Stimulated activated CD4-positive, alpha-beta T cell treated with anti-CD3 and anti-CD28 coated beads, Interleukin-1b, Interleukin-23, amount 100 ng/mL, for 1 hour (primary cell): ENCODE measurements around the gene ITIH2.
"Not testable (repeated sequence)": the region's sequence is repeated elsewhere in the genome, so short reads cannot be mapped to it uniquely, and the experiment has no call there.

ENCODE experiments used
- DNase-seq, 2 donors: peaks; one replicate each; pipeline ENCODE4 v3.0.0-alpha.2; 2020; ENCODE audit warnings: low read depth in 2 of 2

Gene ITIH2

DNA sequence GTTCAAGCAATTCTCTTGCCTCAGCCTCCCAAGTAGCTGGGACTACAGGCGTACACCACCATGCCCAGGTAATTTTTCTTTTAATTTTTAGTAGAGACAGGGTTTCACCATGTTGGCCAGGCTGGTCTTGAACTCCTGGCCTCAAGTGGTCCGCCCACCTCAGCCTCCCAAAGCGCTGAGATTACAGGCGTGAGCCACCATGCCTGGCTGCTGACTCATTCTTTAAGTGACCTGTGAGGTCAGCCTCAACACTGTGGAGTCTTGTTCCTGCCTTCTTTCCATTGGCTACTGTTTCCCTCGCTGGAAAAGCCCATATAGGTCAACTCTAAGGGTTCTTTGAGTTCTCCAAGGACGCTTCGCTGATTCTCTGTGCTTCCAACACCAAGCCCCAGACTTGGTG lies 45.5 kb downstream of the ITIH2 start:
- DNase-seq, result not testable (repeated sequence)

DNA sequence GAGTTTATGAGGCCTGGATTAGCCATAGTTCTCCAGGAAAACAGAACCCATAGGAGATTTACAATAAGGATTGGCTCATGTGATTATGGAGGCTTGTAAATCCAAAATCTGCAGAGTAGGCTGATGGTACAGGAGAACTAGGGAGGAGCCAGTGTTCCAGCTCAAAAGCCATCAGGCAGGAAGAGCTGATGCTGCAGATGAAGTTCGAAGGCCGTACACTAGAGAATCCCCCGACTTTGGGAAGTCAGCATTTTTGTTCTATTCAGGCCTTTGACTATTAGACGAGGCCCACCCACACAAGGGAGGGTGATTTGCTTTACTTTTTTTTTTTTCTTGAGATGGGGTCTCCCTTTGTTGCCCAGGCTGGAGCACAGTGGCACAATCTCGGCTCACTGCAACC lies 47.1 kb downstream of the ITIH2 start:
- no peak for DNase-seq

DNA sequence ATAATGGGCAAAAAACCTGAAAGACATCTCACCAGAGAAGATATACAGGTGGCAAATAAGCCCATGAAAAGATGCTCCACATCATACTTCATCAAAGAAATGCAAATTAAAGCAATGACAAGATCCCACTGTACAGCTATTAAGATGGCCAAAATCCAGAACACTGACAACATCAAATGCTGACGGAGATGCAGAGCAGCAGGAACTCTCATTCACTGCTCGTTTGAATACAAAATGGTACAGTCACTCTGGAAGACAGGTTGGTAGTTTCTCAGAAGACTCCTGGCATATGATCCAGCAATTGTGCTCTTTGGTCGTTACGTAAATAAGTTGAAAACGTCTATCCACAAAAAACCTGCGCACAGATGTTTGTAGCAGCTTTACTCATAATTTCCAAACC lies 49.1 kb downstream of the ITIH2 start:
- DNase-seq, result no peak

DNA sequence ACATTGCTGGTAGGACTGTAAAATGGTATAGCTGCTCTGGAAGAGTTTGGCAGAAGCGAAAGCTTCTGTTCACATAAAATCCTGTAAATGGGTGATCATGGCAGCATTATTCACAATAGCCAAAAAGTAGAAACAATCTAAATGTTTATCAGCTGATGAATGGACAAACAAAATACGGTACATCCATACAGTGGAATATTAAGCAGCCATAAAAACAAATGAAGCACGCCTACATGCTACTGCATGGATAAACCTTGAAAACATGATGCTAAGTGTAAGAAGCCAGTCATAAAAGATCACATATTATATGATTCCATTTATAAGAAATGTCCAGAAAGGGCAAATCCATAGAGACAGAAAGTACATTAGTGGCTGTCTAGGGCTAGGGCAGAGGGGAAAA lies 52.0 kb downstream of the ITIH2 start:
- no peak for DNase-seq

DNA sequence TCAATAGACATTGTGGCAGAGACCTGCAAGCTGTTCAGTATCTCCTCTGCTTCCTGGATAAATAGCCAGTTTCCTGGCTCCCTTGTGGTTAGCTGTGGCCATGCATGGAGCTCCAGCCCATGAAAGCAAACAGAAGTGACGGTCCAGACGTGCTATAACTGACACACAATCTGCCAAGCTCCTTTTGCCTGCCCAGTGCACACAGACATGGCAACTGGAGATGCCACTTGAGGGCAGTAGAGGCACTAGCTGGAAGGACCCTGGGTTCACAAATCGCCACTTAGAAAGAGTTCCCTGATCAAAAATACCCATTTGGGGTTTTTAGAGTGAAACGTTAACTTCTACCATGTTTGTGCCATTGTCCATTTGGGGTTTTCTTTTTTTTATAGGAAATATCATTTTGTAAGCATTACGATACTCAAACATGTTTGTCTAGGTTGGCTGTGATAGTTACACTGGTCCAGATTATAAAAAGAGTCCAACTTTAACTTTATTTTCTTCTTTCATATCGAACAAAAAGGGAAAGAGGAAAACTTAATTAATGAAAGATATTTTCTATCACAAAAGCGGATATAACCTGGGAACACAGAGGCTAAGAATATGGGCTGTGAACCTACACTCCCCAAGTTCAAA lies 53.4 kb downstream of the ITIH2 start:
- DNase-seq, result no peak

DNA sequence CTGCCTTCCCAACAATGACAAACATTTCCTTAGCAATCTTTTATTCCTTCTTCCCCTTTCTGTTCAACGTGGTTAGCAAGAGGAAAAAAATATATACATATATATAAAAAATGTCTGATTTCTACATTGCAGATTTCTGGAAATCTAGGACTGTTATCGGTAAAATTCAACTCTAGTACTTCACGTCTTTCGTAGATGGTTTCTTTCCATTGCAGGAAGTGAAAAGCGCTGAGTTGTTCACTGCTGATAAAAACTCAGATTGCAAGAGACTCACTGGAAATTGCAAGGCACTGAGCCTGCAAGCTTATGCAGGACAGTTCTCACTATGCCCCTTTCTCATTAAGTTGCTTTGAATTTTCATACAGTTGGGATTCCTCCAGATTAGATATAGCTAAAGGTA lies 60.8 kb downstream of the ITIH2 start:
- no peak for DNase-seq

DNA sequence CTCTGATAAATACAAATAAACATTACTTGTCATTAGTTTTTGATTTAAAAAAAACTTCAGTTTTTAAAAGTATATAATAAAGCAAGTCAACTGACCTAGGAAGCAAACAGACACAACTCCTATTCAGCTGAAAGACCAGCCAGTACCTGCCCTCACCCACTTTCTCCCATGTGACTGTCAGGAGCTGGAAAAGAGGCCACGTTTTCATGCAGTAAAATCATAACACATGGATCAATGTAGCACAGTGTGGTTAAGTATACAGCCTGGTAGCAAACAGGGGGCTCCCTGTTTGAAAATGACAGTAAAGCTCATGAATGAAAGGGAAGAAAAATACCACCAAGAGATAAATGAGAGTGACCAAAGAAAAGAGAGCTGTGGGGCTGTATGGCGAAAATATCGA lies 63.1 kb downstream of the ITIH2 start:
- DNase-seq, result no peak

DNA sequence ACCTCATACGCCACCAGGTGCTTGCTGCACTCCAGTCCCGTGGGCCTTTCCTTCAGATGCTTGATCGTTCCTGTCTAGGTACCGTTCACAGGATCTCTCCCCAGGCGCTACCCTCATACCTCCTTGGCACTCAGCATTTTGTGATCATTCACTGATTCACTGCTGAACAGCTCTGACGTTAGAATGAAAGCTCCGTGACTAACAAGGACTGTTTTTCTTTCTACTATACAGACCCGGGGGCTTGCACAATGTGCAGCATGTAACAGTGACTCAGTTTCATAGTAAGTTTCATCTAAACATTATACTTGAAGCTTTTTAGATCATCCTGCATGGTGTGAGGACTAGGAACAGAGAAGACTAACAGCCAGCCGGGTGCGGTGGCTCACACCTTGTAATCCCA lies 64.1 kb downstream of the ITIH2 start:
- no peak for DNase-seq

DNA sequence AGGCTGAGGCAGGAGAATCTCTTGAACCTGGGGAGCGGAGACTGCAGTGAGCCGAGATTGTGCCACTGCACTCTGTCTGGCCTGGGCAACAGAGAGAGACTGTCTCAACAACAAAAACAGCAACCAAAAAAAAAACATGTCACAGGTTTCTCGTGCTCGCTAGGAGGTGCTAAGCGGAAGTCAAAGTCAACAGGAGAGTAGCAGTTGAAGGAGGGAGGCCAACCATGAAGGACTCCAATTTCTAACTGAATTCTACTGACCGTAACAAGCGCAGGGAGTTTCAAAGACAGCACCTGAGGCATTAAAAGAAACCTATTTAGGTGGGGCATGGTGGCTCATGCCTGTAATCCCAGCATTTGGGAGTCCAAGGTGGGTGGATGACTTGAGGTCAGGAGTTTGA lies 65.3 kb downstream of the ITIH2 start:
- DNase-seq, result no peak

DNA sequence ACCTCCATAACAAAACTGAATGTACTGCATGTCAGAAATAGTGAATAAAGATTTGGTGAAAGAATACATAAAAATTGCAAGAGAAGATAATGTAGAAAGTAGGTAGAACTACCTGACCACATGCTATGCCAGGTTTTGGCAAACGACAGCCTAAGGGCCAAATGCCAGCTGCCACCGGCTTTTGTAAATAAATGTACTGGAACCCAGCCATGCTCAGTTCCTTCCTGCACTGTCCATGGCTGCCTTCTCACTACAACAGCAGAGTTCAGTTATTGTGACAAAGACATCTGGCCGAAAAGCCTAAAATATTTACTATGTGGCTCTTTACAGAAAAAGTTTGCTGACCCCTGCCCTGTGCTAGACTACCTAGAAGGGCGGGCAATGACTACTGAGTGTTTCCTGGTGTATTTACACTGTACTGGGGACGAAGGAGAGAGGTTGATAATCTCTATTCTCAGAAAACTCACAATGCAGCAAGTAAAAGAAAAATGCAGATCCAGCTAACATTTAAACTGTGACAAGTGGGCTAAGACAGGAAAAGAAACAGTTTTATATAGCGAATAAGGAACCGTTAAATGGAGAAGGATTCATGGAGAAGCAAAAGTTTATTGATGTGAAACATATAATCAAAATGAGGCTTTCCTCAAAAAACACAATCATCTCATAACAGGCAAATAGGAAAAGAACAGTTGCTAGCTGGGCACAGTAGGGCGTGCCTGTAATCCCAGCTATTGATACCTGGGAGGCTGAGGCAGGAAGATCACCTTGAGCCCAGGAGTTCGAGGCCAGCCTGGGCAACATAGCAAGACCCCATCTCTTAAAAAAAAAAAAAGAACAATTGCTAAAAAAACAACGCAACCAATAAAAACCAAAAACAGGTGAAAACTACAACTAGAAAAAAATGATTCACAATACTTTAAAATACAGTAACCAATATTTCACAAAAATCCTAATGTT lies 71.0 kb downstream of the ITIH2 start:
- no peak for DNase-seq

DNA sequence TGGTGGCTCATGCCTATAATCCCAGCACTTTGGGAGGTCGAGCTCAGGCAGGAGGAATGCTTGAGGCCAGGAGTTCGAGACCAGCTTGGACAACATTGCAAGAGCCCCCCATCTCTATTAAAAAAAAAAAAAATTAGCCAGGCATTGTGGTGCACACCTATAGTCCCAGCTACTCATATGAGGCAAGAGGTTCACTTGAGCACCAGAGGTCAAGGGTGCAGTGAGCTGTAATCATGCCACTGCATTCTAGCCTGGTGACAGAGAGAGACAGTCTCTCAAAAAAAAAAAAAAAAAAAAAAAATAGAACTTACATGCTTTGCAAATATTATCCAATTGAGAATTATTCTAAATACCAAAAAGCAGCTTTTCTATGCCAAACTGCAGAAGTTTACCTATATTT lies 73.7 kb downstream of the ITIH2 start:
- DNase-seq, result no peak

DNA sequence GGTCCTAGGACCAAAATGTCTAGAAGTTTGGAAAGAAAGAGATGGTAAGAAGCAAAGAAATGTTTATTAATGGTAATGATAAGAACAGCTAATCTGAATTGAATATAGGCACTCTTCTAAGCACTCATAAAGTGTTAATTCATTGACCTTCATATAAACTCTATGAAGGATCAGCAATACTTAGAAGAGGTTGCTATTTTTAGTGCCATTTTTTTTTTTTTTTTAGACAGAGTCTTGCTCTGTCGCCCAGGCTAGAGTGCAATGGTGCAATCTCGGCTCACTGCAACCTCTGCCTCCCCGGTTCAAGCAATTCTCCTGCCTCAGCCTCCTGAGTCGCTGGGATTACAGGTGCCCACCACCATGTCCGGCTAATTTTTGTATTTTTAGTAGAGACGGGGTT lies 79.1 kb downstream of the ITIH2 start:
- DNase-seq, result not testable (repeated sequence)

DNA sequence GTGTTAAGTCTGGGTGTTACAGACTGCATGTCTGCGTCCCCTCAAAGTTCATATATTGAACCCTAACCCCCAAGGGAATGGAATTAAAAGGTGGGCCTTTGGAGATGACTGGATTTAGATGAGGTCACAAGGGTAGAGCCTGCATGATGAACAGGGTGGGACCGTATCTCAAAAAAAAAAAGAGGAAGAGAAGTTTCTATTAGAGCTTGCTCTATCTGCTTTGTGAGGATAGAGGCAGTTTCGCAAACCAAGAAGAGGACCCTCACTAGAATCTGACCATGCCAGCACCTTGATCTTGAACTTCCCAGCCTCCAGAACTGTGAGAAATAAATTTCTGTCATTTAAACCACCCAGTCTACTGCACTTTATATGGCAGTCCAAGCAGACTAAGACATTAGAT lies 83.3 kb downstream of the ITIH2 start:
- no peak for DNase-seq

DNA sequence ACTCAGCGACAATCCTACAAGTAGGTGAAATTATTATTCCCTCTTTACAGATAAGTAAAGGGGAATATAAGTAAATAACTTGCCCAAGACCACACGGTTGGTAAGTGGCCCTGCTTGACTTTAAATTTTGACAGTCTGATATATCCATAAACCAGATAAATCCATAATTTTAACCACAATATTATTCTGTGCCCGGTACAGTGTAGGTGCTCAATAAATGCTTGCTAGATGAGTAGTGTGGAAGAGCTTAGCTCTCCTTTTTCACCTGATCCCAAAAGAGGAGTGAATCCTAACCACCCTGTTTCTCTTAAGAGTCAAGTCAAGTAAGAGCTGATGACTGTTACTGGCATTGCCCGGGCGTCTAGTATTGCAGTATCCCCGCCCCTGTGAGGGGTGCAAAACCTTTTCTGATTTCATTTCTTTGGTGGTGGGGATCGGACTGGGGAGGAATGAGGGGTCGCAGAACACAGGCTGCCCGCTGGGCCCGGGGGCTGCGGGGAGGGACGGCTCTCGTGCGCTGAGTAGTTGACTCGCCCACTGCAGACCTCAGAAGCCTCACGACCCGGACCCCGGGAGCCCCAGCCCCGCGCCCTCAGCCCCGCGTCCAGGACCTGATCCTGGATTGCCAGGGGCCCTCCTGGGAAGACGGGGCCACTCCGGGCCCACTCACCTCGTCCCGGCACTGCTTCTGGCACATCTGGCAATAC lies 84.2 kb downstream of the ITIH2 start:
- no peak for DNase-seq

DNA sequence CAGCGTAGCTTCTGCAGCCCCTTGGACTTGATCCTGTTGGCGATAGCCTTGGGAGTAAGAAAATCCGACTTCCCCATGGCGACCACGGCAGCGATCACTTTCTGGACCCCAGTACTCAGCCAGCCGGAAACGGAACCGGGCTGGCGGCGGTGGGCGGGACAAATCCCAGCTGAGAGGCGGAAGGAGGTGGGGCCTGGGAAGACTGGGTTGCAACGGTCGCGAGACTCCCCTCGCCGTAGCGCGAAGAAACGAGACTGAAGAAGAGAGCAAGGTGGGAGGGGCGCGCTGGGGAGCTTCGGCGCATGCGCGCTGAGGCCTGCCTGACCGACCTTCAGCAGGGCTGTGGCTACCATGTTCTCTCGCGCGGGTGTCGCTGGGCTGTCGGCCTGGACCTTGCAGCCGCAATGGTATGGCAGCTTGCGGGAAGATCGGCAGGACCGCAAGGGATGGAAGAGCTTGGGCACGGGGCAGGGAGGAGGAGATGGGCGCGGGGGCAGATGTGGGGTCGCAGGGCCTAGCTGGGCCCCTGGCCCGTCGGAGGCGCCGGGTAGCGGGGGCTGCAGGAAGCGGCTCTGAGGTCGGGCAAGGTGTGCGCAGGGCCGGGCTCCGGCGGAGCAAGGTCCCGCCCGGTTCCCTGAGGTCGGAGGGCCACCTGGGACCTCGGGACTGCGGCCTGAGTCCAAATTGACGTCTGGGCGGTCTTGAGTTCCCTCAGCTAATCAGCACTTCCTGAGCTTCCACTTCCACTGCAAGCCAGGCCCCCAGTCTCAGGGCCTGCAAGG lies 84.9 kb downstream of the ITIH2 start, which contains the start of the genes ATP5F1C and KIN:
TSS of gene ATP5F1C (plus strand) at position 321 of the 782 bp plus-strand sequence. CDS start at position 352, 31 bp downstream.
TSS of gene KIN (minus strand) at position 137 of the 782 bp plus-strand sequence. CDS start at position 77, 60 bp downstream.
- peak; percentile 94 for DNase-seq

DNA sequence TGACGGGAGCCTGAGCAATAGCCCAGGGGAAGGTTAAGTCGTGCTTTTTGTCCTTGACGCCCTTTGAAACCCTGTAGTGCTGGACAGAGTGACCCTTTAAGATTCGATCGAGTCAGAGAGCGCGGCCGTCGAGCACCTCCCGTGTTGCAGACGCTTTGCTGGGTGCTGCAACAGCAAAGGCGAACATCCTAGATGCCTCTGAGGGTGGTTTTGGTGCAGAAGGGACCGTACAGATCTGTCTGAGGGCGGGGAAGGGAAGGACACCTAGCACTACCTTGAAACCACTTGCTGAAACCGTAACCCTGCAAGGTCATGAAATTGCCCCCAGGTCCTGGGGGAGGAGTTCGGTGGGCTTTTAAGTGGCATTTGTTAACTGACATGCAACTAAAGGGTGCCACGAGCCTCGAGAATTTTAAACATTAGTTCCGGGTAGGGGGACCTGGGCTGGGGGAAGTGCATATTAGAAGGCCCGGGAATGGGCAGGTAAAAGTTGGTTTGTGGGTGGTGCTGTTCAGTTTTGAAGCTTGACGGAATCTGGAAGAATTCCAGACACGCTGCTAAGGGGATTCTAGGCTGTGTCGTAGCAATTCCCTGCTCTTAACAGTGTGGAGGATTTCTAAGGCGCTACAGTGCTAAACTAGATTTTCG lies 85.6 kb downstream of the ITIH2 start:
- no peak for DNase-seq

DNA sequence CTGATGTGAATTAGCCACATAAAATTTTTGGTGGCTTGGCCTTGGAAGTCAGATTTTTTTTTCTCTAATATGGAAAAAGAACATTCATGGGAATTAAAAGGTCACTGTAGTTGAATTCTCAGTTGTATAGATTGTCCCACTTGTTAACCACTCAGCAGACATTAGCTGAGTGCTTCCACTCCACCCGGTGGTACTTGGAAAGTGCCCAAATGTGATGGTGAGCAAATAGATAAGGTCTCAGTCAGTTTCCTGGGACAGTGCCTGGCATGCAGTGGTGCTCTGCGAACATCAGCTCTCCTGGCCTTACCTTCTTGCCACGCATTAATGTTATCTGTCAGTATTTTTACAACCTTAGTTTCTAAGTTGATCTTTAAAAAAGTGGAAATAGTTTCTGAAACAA lies 86.3 kb downstream of the ITIH2 start:
- no peak for DNase-seq

DNA sequence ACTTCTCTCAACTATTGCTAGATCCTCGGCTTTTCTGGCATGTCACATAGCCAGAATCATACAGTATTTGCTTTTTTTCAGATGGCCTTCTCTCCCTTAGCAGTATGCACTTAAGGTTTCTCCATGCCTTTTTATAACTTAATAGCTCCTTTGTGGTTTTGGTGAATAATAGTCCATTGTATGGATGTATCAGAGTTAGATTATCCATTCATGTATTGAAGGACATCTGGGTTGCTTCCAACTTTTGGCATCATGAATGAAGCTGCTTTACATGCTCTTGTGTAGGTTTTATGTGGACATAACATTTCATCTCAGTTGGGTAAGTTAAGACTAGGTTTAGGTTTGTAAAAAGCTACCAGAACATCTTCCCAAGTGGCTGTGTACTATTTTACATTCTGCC lies 89.4 kb downstream of the ITIH2 start:
- DNase-seq, result no peak

DNA sequence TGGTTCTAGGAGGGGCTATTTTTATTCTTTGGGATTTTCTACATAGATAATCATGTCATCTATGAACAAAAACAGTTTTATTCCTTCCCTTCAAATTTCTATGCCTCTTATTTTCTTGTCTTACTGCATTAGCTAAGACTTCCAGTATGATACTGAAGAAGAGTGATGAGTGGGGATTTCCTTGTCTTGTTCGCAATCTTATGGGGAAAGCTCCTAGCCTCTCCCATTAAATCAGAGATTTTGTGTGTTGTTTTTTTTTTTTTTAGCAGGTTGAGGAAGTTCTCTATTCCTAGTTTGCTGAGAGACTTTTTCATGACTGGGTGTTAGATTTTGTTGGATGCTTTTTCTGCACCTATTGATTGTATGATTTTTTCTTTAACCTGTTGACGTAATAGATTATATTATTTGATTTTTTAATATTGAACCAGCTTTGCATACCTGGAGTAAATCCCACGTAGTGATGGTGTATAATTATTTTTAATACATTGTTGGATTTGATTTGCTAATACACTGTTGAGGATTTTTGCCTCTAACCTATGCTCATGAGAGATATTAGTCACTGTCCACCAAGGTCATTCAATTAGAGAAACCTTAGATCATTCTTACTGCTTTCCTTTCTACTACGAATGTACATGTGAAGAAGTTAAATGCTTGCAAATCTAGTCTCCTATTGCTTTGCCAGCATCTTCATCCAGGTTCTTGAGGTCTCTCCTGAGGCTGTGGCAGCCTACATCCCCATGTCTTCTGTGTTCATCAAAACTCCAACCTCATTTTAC lies 91.3 kb downstream of the ITIH2 start:
- no peak for DNase-seq

DNA sequence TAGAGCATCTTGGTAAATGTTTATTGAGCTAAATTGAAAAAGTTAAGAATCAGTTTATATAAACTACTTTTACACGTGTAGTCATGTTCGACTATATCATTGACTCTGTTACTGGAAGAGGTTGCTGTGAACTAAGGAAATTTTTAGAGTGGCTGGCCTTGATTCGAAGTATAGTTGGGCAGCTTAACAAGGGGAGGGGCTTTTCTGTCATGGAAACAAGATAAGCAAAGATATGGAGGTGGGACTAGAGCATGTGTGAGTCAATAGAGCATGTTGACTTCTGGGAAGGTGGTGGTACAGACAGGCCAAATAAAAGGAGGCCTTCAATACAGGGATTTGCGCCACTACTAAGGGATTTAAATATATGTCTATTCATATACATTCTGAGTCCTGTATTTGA lies 92.5 kb downstream of the ITIH2 start:
- no peak for DNase-seq
